NCI-H146 treated with DMSO at 0.1 percent for 48 hours (cell line): ENCODE measurements around the gene ZNF335.
"Not testable (repeated sequence)": the region's sequence is repeated elsewhere in the genome, so short reads cannot be mapped to it uniquely, and the experiment has no call there.

Experiments
- DNase-seq: peaks from one replicate; lab custom pipeline; 2025; ENCODE audit not compliant: unreplicated experiment; lab: John Stamatoyannopoulos, UW

ZNF335 gene

DNA sequence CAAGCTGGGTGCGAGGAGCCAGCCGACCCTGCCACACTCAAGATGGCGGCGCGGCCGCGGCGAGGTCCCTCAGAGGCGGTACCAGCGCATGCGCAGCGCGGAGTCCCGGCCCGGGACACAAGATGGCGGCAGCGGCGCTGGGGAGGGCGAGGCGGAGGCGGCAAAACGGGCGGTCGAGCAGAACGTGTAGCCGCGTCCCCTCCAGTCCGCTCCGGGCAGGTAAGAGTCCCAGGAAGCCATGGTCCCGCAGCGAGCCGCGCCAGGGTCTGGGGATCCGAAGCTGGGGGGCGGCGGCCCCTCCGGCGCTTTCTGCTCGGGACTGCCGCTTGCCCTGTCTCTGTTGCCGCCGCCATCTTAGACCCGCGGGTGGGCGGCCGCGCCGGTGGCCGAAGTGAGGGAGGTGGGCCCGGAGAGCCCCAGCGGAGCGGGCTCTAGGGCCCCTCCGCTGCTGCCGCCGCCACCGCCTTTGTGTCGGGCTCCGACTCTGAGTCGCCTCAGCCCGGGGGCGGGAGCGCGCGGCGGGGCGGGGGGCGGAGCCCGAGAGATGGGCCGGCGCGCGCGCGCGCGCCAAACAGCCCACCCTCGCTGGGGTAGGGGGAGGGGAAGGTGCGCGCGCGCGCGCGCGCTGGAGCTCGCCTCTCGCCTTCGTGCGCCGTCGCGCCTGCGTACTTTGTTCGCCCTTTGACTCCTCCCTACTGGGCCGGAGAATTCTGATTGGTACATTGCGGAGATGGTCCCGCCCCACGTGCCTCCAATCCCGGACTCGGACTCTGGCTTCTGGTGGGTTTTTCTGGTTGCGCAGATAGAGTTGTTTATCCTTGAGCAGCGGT, 37.2 kb downstream of the ZNF335 start, which contains the start of gene PCIF1:
PCIF1 (plus strand) TSS at position 98 of the 830 bp plus-strand sequence. CDS start 4,317 bp downstream, outside the sequence.
- peak; percentile 93 for DNase-seq

DNA sequence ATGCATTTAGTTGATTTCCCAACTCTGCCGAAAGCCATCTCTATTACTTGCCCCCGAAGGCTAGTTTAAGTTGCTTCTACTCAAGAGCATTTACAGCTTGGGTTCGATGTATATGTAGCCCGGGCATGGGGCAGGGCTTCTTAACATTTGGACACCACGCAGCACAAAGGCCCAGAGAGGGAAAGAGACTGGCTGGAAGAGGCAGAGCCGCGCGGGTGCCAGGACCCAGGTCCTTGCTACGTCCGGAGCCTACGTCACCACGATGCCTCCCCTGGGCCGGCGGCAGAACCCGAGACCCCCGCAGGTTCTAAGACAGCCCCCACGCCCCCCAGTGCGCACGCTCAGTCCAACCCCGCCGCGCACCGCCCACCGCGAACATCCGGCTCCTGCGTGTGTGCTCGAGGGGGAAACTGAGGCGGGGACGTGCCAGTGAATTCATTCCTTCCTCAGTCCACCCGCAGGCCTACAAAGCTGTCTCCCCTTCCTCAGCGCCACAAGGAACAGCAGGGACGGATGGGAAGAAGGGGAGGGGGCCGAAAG, 37.9 kb downstream of the ZNF335 start:
- peak; percentile 74 for DNase-seq

DNA sequence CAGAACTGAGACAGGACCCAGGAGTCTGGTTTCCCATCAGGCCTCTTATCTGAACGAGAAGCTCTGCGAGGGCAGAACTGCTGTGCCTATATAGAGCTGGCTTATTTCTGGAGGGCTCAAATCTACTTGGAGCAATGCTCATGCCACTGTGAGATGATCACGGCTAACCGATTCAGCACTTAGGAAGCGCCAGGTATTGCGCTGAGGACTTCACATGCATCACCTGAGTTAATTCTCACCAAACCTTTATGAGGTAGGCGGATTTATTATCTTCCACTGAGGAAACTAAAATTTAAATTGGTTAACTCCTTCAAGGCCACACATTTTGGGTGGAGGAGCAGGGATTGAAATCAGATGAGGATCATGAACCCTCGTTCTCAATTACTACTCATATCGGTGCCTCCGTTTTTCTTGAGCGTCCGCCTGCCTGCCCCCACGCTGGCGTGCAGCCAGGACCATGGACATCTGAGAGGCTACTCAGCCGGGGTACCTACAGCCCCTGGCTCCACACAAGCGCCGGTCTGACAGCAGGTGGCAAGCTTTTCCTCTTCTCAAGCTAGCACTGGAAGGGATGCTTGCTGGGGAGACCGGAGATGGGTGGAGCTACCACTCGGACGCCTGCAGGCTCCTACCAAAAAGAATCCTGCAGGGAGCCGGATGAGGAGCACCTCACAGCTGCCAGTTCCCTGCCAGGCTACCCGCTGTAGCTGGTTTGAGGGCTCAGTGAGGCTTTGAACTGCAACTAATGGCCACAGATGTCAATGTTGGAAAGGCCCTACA, 38.5 kb downstream of the ZNF335 start:
- DNase-seq = peak; percentile 98

DNA sequence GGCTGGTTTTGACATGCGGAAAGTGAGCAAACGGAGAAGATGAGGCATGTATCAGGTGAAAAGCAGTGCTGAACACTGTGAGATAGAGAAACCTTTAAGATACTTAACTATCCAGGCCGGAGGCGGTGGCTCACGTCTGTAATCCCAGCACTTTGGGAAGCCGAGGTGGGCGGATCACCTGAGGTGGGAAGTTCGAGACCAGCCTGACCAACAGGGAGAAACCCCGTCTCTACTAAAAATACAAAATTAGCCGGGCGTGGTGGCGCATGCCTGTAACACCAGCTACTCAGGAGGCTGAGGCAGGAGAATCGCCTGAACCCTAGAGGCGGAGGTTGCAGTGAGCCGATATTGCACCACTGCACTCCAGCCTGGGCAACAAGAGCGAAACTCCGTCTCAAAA, 40.3 kb downstream of the ZNF335 start:
- not testable (repeated sequence) for DNase-seq

DNA sequence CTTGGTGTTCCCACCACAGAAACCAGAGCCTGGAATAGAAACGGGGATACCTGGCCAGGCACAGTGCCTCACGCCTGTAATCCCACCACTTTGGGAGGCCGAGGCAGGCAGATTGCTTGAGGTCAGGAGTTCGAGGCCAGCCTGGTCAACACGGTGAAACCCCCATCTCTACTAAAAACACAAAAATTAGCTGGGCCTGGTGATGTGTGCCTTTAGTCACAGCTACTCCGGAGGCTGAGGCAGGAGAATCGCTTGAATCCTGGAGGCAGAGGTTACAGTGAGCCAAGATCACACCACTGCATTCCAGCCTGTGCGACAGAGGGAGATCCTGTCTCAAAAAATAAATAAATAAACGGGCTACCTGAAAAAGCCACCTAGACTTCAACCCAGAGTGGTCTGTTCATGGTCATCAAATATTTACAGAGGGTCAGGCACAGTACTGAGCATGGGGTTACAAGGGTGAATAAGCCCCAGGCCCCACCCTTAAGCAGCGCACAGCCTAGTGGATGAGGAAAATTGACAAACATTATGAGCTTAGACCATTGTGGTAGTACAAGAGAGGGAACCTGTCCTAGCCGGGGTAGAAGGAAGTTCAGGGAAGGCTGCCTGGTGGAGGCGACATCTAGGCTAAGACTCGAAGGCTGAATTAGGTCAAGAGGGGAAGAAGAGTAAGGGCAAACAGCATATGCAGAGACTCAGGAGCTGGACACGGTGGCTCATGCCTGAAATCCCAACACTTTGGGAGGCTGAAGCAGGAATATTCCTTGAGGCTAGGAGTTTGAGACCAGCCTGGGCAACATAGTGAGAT, 44.7 kb downstream of the ZNF335 start:
- no peak for DNase-seq

DNA sequence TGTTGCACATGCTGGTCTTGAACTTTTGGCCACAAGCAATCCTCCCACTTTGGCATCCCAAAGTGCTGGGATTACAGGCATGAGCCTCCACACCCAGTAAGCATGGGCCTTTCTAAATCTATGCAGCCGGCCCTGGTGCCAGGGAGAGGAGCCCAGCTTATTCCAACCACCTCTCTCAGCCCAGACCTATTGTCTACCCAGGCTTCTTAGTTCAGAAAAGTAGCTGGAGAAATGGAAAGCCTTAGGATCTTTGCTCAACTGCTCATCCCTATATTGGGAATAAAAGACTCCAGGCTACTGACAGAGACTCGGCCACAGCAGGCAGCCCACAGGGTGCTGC, 45.3 kb downstream of the ZNF335 start:
- no peak for DNase-seq

DNA sequence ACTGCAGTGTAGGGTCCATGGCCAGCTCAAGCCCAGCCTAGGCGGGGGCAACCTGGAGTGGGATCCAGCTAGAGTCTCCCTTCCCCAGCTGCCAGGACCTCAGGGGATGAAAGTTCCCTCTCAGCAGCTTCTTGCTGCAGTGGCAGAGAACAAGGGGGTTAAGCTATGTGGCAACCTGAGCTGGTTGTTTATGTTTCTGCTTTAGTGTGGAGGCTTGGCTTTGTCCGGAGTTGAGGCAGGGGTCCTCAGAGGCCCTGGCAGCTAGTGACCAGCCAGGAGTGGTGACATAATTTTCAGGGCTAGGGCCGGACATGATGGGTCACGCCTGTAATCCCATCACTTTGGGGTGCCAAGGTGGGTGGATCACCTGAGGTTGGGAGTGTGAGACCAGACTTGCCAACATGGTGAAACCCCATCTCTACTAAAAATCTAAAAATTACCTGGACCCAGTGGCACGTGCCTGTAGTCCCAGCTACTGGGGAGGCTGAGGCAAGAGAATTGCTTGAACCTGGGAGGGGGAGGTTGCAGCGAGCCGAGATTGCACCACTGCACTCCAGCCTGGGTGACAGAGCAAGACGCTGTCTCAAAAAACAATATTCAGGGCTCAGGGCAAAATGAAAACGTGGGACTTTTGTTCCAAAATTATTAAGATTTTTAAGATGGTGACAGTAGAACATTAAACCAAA, 46.0 kb downstream of the ZNF335 start:
- DNase-seq = no peak

DNA sequence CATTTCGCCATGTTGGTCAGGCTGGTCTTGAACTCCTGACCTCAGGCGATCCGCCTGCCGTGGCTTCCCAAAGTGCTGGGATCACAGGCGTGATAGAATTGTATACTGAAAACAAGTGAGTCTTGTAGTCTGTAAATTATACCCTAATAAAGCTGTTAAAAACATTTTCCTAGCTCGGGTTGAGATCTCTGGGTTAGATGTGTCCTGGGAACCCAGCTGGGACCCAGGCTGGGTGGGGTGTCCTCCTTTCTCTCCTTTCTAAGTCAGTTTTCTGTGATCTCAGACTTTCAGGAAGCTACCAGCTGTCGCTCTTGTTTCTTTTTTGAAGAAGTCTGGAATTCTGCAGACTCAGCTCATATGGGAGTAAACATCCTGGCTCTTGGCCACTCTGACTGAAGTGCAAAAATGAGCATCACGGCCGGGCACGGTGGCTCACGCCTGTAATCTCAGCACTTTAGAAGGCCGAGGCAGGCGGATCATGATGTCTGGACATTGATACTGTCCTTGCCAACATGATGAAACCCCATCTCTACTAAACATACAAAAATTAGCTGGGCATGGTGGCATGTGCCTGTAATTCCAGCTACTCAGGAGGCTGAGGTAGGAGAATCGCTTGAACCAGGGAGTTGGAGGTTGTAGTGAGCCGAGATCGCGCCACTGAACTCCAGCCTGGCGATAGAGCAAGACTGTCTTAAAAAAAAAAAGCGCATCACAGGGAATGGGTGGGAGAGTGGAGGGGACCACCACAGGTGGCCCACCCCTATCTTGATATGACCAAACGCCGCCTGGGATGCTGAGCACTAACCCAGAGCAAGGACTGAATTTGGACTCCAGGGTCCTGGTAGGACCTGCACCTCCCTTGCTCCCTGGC, 47.4 kb downstream of the ZNF335 start:
- DNase-seq = no peak

DNA sequence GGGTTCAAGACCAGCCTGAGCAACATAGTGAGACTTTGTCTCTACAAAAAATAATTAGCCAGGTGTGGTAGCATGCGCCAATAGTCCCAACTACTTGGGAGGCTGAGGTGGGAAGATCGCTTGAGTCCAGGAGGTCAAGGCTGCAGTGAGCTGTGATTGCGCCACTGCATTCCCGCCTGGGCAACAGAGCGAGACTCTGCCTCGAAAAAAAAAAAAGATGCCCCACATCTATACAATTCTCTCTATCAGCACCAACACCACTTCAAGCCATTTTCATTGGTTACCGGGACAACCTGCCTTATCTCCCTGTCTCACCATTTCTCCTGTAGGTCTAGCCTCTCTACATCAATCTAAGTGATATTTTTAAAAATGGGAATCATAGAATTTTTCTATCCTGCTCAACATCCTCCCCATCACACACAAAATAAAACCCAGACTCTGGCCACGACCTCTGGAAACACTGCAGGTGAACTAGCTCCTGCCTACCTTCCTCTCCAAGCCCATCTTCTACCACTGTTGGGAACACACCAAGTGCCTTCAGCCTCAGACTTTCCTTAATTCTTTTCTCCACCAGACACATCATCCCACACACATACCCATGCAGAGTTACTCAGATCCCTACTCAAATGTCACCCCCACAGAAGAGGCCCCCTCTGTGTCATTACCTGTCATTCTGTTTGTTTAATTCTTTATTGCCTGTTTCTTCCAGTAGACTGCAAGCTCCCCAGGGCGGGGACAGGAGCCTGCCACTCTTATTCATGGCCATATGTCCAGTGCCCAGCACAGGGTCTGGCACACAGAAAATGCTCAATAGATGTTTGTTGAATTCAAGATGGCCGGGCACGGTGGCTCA, 50.4 kb downstream of the ZNF335 start:
- DNase-seq = no peak

DNA sequence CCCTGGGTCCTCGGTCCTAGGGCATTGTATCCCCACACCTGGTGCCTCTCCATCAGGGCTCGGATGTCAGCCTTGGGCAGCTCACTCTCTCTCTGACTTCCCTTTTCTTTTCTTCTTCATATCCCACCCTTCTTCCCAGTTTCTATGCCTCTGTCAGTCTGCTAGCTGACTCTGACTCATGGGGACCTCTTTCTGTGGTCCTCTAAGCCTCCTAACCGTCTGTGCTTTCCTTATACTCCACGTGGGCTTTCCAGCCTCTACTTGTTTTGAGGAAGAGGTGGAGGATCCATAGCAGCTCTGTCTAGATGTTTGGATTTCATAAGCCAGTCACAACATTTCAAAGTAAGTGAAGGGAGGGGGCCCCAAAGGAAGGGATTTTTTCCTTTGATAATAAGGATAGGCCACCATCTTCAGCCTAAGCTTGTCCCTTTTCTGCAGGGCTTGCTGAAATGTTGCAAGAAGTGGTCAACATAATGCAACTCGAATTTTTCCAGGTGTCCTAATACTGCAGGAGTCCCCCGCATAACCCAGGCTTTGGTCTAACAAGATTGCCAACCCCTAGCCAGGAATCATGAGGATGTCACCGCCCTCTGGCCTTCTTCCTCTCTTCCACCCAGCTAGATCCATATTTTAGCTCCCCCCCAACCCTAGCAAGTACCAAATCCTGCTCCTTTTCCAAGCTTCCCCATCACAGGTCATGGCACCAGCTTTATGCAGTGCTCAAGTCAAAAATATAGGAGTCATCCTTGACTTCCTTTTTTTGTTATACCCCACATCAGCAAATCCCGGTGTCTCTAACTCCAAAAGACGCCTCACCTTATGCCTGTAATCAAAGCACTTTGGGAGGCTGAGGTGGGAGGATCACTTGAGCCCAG, 51.3 kb downstream of the ZNF335 start:
- DNase-seq = no peak

DNA sequence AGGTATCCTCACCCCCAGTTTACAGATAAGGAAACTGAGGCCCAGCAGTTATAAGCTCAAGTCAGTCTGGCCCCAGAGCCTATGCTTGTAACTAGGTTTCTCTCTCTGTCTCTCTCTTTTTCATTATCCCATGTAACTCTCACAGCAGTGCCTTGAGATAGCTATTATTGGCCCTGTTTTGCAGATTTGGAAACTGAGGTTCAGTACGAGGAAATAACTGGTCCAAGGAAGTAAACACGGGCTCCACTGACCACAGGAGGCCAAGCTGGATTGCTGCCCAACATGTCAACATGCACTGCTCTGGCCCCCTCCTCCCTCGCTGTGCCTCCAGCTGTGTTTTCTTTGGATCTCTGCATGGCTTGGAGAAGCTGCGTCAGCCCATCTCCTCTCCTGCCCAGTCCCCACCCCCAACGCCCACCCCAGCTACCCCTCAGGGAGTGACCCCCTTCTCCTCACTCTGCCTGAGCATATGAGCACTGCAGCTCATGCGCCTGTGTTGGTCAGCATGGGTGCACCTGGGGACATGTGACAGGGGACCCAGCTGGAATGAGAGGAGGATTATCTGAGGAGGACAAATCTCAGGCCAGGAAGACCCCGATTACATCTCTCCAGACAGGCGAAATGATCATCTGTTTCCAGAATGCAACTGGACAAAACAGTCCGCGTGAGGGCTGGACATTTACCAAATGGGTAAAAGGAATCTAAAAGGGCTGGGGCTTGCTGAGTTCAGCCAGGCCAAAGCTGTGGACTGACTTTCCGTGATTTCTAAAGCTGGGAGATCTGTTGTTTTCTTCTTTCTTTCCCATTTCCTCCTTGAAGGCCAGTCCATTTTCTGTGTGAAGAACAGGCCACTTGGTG, 52.2 kb downstream of the ZNF335 start:
- DNase-seq = no peak

DNA sequence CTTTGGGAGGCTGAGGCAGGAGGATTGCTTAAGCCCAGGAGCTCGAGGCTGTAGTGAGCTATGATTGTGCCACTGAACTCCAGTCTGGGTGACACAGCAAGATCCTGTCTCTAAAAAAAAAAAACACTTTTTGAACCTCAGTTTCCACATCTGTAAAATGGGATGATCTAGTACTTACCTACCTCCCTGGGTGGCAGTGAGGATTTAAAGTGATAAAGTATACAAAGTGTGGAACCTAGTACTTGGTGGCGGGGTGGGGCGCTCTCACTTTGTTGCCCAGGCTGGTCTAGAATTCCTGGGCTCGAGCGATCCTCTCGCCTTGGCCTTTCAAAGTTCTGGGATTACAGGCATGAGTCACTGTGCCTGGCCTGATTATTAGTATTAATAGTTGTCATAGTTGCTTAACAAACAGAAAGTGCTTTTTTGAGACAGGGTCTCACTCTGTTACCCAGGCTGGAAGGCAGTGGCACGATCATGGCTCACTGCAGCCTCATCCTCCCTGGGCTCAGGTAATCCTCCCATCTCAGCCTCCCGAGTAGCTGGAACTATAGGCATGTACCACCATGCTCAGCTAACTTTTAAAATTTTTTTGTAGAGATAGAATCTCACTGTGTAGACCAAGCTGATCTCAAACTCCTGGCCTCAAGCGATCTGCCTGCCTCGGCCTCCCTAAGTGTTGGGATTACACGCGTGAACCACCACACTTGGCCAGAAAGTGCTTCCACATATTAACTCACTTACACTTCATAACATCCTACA, 53.0 kb downstream of the ZNF335 start:
- no peak for DNase-seq

DNA sequence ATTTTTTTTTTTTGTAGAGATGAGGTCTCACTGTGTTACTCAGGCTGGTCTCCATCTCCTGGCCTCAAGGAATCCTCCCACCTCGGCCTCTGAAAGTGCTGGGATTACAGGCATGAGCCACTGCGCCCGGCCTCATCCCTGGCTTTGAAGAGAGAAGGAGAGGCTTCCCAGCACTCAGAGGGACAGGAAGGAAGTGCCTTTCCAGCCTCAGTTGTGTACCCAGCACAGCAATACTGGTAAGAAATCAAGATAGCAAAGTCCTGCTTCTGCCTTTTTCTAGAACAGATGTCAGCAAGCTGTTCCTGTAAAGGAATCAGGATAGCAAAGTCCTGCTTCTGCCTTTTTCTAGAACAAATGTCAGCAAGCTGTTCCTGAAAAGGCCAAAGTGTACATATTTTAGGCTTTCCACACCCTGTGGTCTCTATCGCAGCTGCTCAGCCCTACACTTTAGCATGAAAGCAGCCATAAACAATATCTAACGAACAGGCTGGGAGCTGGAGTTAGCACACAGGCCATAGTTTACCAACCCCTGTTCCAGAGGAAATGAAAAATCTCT, 53.7 kb downstream of the ZNF335 start:
- DNase-seq = no peak

DNA sequence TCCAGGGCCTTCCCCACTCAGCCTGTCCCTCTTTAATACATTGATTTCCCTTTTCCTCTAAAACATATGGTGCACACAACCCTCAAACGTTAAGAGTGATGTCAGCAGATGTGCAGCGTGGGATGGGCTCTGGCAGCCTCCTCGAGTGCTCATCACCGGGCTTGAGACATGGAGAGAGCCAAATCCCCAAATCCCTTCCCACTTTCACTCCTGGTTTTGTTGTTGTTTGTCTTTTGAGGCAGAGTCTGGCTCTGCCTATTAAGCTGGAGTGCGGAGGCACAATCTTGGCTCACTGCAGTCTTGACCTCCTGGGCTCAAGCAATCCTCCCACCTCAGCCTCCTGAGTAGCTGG, 54.2 kb downstream of the ZNF335 start:
- DNase-seq = no peak

DNA sequence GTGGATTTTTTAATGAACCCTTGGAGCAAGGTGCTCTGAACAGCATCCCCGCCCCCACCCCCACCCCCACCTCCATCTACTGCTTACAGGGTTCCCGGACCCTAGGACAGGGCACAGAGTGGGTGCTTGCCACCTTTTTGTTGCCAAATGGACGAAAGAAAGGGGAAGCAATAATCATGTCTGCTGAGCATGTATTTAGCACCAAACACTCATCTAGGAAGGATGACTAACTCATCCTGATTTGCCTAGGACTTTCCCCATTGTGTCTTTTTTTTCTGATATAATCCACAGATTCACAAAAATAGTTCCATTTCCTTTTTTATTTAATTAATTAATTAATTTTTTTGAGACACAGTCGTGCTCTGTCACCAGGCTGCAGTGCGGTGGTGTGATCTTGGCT, 58.9 kb downstream of the ZNF335 start:
- no peak for DNase-seq

DNA sequence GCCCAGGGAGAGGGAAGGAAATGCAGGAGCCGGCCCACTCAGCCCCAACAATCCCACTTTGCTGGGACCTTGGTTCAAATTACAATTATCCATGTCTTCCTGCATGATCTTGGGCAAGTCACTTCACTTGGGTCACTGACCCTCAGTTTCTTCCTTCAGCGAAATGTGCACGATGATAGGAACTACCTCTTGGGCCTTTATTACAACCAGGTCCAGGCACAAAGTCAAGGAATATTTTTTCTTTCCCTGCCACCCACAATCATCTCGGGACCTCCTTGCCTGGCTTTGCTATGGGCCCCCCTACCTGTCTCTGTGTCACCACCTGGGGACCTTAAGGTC, 59.7 kb downstream of the ZNF335 start:
- DNase-seq = no peak
